ENCODE results near the gene MICAL2.
"Not testable (repeated sequence)": the region's sequence is repeated elsewhere in the genome, so short reads cannot be mapped to it uniquely, and the experiment has no call there.

Gene MICAL2

GRCh38 chr11:12143461-12144258 is 33.3 kb downstream of the MICAL2 start:
- no peak overlapping the region for H3K4me3 ChIP-seq (ENCODE audit: low read depth, low read length)
- TF ChIP-seq CTCF (IDR thresholded peaks at IDR 0.05; ENCODE audit: borderline replicate concordance, insufficient read depth, low read depth, low read length) = no peak

DNA sequence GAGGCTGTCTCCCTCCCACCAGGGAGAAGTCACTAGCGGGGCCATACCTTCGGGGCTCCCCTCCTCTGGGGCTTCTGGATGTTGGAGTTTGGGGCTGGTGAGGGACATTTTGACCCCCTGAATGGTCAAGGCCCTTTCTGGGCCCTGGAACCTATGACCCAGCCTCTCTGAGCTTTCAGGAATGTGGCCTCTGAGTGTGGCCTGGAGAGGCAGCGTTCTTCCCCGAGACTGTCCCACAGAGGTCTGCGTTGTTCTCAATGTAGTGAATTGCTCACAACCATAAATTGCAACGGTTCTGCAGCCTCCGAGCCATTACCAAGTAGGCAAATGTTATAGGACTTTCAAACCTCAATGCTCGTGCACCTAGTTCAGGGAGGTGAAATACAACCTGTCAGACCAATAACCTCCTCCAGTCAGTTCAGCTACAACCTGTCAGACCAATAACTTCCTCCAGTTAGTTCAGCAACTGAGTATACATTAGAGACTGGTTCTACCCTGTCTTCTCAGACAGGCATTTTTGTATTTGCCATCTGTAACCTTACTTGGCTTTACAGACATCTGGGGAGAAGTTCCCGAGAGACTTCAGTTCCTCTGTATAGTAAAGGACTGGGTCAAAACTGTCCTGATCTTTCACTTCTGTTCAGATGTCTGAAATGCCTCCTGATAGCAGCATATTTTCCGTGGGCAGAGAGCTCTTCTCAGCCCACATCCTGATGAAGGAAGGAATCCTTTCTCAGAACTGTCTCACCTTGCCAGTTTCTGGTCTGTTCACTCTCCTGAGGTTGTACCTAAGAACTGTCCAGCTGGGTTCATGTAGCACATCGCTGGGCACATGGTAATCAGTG is 34.2 kb downstream of the MICAL2 start:
- no peak for TF ChIP-seq CTCF (IDR thresholded peaks at IDR 0.05; ENCODE audit: borderline replicate concordance, insufficient read depth, low read depth, low read length)
- H3K4me3 ChIP-seq (ENCODE audit: low read depth, low read length) = no peak overlapping the region

- not testable (repeated sequence) for H3K4me3 ChIP-seq (ENCODE audit: low read depth, low read length)
Measured at GRCh38 chr11:12146678-12147077, 36.3 kb downstream of the MICAL2 start.

- no peak overlapping the region for H3K4me3 ChIP-seq (ENCODE audit: low read depth, low read length)
- TF ChIP-seq CTCF (IDR thresholded peaks at IDR 0.05; ENCODE audit: borderline replicate concordance, insufficient read depth, low read depth, low read length) = no peak
Measured at GRCh38 chr11:12147827-12148226, 37.4 kb downstream of the MICAL2 start.

DNA sequence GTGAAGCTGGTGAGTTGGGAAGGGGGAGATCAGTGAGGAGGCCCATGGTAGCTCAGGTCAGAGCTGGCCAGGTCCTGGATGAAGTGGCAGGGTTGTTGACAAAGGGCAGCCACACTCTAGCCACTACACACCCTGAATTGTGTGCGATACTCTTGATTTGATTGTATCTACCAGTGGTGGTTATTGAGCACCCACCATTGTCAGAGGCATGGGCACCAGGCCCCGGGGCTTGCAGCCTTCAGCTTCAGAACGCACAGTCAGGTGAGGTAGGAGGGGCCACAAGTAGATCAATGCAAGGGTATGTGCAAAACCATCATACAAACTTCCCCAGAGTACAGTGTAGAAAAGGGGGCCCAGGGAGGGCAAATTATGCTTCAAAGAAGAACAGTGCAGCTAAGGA is 38.1 kb downstream of the MICAL2 start:
- no peak overlapping the region for H3K4me3 ChIP-seq (ENCODE audit: low read depth, low read length)
- no peak for TF ChIP-seq CTCF (IDR thresholded peaks at IDR 0.05; ENCODE audit: borderline replicate concordance, insufficient read depth, low read depth, low read length)

DNA sequence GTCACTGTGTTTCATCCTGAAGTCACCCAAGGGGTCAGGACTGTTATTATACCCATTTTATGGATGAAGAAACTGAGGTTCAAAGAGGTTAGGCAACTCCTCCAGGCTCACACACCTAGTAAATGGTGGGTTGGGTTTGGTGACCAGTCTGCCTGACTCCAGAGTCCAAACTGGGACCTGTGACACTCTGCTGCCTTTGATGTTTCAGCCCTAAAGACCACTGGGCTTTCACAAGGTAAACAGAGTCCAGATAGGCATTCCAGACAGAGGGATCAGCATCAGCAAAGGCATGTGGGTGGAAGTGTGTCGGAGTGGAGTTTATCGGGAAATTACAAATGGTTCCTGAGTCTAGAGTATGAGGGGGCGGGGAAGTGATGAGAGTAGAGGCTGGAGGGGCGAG is 38.5 kb downstream of the MICAL2 start:
- TF ChIP-seq CTCF (IDR thresholded peaks at IDR 0.05; ENCODE audit: borderline replicate concordance, insufficient read depth, low read depth, low read length) = no peak
- no peak overlapping the region for H3K4me3 ChIP-seq (ENCODE audit: low read depth, low read length)

GRCh38 chr11:12149672-12150225 is 39.4 kb downstream of the MICAL2 start:
- H3K4me3 ChIP-seq (ENCODE audit: low read depth, low read length) = no peak overlapping the region
- TF ChIP-seq CTCF (IDR thresholded peaks at IDR 0.05; ENCODE audit: borderline replicate concordance, insufficient read depth, low read depth, low read length) = no peak

Data from GM12875 (cell line).